Ectodermal cell (in vitro differentiated cells): ENCODE measurements around the gene NR3C1.

Experiments used
- H3K27ac ChIP-seq: 2 replicates; pipeline ENCODE4 v1.7.0; 2013; ENCODE audit warnings: mild to moderate bottlenecking, low read depth, low read length; ENCODE audit not compliant: insufficient read depth, poor library complexity, severe bottlenecking
- H3K27me3 ChIP-seq: 2 replicates; pipeline ENCODE4 v1.7.0; 2013; ENCODE audit warnings: mild to moderate bottlenecking, low read length; ENCODE audit not compliant: insufficient read depth, control insufficient read depth, poor library complexity, severe bottlenecking
- H3K36me3 ChIP-seq: one replicate; pipeline ENCODE4 v1.7.0; 2013; ENCODE audit warnings: low read length; ENCODE audit not compliant: control insufficient read depth, insufficient read depth
- H3K4me1 ChIP-seq: one replicate; pipeline ENCODE4 v1.7.0; 2013; ENCODE audit warnings: low read length; ENCODE audit not compliant: control insufficient read depth, insufficient read depth
- H3K4me3 ChIP-seq: 2 replicates; pipeline ENCODE4 v1.7.0; 2013; ENCODE audit warnings: low read depth, low read length, control low read depth; ENCODE audit not compliant: insufficient read depth
- H3K9me3 ChIP-seq: 2 replicates; pipeline ENCODE4 v1.7.0; 2013; ENCODE audit warnings: mild to moderate bottlenecking, low read length, moderate library complexity; ENCODE audit not compliant: control insufficient read depth
- WGBS, 2 experiments: methylation state at CpG; one replicate each; pipeline ENCODE4 v1.1.7; 2013; ENCODE audit warnings: missing lambda C conversion rate in 2 of 2; 5-methylcytosine and 5-hydroxymethylcytosine counted together

Gene NR3C1

GRCh38 chr5:143239882-143240518 lies 163.5 kb downstream of the NR3C1 start:
- H3K4me3 ChIP-seq = no peak overlapping the region
- H3K9me3 ChIP-seq = no peaks in the 10 kb centered on the region
- H3K36me3 ChIP-seq = no peaks in the 10 kb centered on the region
- no peaks in the 10 kb centered on the region for H3K4me1 ChIP-seq
- no peak overlapping the region for H3K27ac ChIP-seq
- no peaks in the 10 kb centered on the region for H3K27me3 ChIP-seq
- 92 to 96% methylated on average over 5 of the region's 5 CpGs for WGBS, 2 experiments

GRCh38 chr5:143238620-143239019 lies 164.9 kb downstream of the NR3C1 start:
- Histone ChIP-seq H3K4me1 (no peaks in the 10 kb centered on the region), H3K27me3 (no peaks in the 10 kb centered on the region), H3K9me3 (no peaks in the 10 kb centered on the region), H3K4me3 (no peak overlapping the region), H3K27ac (no peak overlapping the region), H3K36me3 (no peaks in the 10 kb centered on the region)
- 90 to 95% methylated on average over 2 of the region's 2 CpGs for WGBS, 2 experiments

GRCh38 chr5:143237664-143238063 lies 165.8 kb downstream of the NR3C1 start:
- H3K27ac ChIP-seq = no peak overlapping the region
- no peaks in the 10 kb centered on the region for H3K4me1 ChIP-seq
- H3K27me3 ChIP-seq = no peaks in the 10 kb centered on the region
- H3K4me3 ChIP-seq = no peak overlapping the region
- no peaks in the 10 kb centered on the region for H3K36me3 ChIP-seq
- 93 to 94% methylated on average over 10 of the region's 10 CpGs for WGBS, 2 experiments
- H3K9me3 ChIP-seq = no peaks in the 10 kb centered on the region

GRCh38 chr5:143236682-143237081 lies 166.8 kb downstream of the NR3C1 start:
- no peaks in the 10 kb centered on the region for H3K36me3 ChIP-seq
- H3K27ac ChIP-seq = no peak overlapping the region
- no peak overlapping the region for H3K4me3 ChIP-seq
- no peaks in the 10 kb centered on the region for H3K4me1 ChIP-seq
- no peaks in the 10 kb centered on the region for H3K9me3 ChIP-seq
- 87 to 91% methylated on average over 2 of the region's 2 CpGs for WGBS, 2 experiments
- H3K27me3 ChIP-seq = no peaks in the 10 kb centered on the region

- H3K4me3 ChIP-seq = no peak overlapping the region
- no peaks in the 10 kb centered on the region for H3K36me3 ChIP-seq
- H3K9me3 ChIP-seq = no peaks in the 10 kb centered on the region
- no peak overlapping the region for H3K27ac ChIP-seq
- WGBS, 2 experiments = 91 to 92% methylated on average over 3 of the region's 3 CpGs
- no peaks in the 10 kb centered on the region for H3K27me3 ChIP-seq
- peaks cover under 1% of the 10 kb centered on the region for H3K4me1 ChIP-seq
These were observed 168.1 kb downstream of the NR3C1 start for GRCh38 chr5:143235423-143235822.

- Histone ChIP-seq H3K27me3 (no peaks in the 10 kb centered on the region), H3K27ac (no peak overlapping the region), H3K36me3 (no peaks in the 10 kb centered on the region), H3K9me3 (no peaks in the 10 kb centered on the region), H3K4me3 (no peak overlapping the region), H3K4me1 (peaks cover 12% of the 10 kb centered on the region)
- WGBS, 2 experiments = 84 to 85% methylated on average over 9 of the region's 9 CpGs
These were observed 169.2 kb downstream of the NR3C1 start for GRCh38 chr5:143234162-143234842.

GRCh38 chr5:143233031-143233430 lies 170.5 kb downstream of the NR3C1 start:
- Histone ChIP-seq H3K27me3 (no peaks in the 10 kb centered on the region), H3K4me3 (no peak overlapping the region), H3K9me3 (no peaks in the 10 kb centered on the region), H3K4me1 (peaks cover 12% of the 10 kb centered on the region), H3K36me3 (no peaks in the 10 kb centered on the region), H3K27ac (no peak overlapping the region)
- 91 to 93% methylated on average over 2 of the region's 2 CpGs for WGBS, 2 experiments

GRCh38 chr5:143231973-143232812 lies 171.3 kb downstream of the NR3C1 start:
- no peaks in the 10 kb centered on the region for H3K27me3 ChIP-seq
- H3K27ac ChIP-seq = no peak overlapping the region
- H3K9me3 ChIP-seq = no peaks in the 10 kb centered on the region
- H3K36me3 ChIP-seq = no peaks in the 10 kb centered on the region
- no peak overlapping the region for H3K4me3 ChIP-seq
- H3K4me1 ChIP-seq = peaks cover 12% of the 10 kb centered on the region
- 90 to 94% methylated on average over 7 of the region's 7 CpGs for WGBS, 2 experiments

GRCh38 chr5:143231416-143231815 lies 172.1 kb downstream of the NR3C1 start:
- Histone ChIP-seq H3K36me3 (no peaks in the 10 kb centered on the region), H3K9me3 (no peaks in the 10 kb centered on the region), H3K4me3 (no peak overlapping the region), H3K4me1 (peaks cover 12% of the 10 kb centered on the region), H3K27ac (no peak overlapping the region), H3K27me3 (no peaks in the 10 kb centered on the region)
- 74 to 97% methylated on average over 3 of the region's 3 CpGs for WGBS, 2 experiments

- Histone ChIP-seq H3K4me3 (no peak overlapping the region), H3K36me3 (no peaks in the 10 kb centered on the region), H3K27ac (no peak overlapping the region), H3K4me1 (peaks cover 12% of the 10 kb centered on the region), H3K9me3 (no peaks in the 10 kb centered on the region), H3K27me3 (no peaks in the 10 kb centered on the region)
- WGBS, 2 experiments = 88 to 91% methylated on average over 6 of the region's 6 CpGs
These were observed 172.8 kb downstream of the NR3C1 start for GRCh38 chr5:143230676-143230996.
